Cardiac fibroblast (primary cell): ENCODE measurements around the gene ACVR2B.

ENCODE experiments used
- DNase-seq, 2 donors: peaks; one replicate each; pipeline versions ENCODE4 v3.0.0 to v3.0.0-alpha.2; 2010; ENCODE audit warnings: low read depth in 2 of 2
- H3K4me3 ChIP-seq, 2 donors: replicated peaks in 1 of 2; 1 replicate in 1 of 2; 2 replicates in 1 of 2; pipeline ENCODE4 v1.5.1; 2011; ENCODE audit warnings: low read depth in 2 of 2, low read length in 2 of 2, mild to moderate bottlenecking in 2 of 2, moderate library complexity in 1 of 2
- TF ChIP-seq, protein P1 (sequence below): IDR thresholded peaks from one replicate; pipeline ENCODE4 v1.5.1; 2011; ENCODE audit warnings: low read depth, mild to moderate bottlenecking, low read length, inconsistent platforms

Gene ACVR2B

GRCh38 chr3:38519651-38520050 is 66.0 kb downstream of the ACVR2B start:
- DNase-seq = no peak
- TF ChIP-seq, protein P1, sequence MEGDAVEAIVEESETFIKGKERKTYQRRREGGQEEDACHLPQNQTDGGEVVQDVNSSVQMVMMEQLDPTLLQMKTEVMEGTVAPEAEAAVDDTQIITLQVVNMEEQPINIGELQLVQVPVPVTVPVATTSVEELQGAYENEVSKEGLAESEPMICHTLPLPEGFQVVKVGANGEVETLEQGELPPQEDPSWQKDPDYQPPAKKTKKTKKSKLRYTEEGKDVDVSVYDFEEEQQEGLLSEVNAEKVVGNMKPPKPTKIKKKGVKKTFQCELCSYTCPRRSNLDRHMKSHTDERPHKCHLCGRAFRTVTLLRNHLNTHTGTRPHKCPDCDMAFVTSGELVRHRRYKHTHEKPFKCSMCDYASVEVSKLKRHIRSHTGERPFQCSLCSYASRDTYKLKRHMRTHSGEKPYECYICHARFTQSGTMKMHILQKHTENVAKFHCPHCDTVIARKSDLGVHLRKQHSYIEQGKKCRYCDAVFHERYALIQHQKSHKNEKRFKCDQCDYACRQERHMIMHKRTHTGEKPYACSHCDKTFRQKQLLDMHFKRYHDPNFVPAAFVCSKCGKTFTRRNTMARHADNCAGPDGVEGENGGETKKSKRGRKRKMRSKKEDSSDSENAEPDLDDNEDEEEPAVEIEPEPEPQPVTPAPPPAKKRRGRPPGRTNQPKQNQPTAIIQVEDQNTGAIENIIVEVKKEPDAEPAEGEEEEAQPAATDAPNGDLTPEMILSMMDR = no peak
- H3K4me3 ChIP-seq = no peak overlapping the region

- TF ChIP-seq, protein P1 = peak; percentile 82
- DNase-seq = peak; percentile 82 to 83
- H3K4me3 ChIP-seq = no peak overlapping the region
Measured at GRCh38 chr3:38521391-38521987, 67.8 kb downstream of the ACVR2B start.

- TF ChIP-seq, protein P1 = no peak
- H3K4me3 ChIP-seq = no peak overlapping the region
- no peak for DNase-seq
Measured at GRCh38 chr3:38522002-38522401, 68.3 kb downstream of the ACVR2B start.

DNA sequence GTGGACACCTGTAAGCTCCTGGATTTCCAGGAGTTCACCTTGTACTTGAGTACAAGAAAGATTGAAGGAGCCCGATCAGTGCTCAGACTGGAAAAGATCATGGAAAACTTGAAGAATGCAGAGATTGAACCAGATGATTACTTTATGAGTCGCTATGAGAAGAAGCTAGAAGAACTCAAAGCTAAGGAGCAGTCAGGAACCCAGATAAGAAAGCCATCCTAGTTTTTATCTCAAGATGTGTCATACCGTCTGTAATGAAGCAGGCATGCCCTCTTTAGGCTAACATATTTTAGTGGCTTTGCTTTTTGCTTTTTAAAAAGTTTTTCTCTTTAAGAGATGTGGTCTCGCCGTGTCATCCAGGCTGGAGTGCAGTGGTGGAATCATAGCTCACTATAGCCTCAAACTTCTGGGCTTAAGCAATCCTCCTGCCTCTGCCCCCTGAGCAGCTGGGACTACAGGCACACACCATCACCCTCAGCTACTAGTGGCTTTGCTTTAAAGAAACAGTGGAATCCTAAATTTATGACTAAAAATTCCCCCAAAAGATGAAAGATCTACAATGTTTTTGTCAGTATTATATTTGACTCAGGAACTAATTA is 70.5 kb downstream of the ACVR2B start:
- DNase-seq = no peak
- no peak overlapping the region for H3K4me3 ChIP-seq
- TF ChIP-seq, protein P1 = no peak

DNA sequence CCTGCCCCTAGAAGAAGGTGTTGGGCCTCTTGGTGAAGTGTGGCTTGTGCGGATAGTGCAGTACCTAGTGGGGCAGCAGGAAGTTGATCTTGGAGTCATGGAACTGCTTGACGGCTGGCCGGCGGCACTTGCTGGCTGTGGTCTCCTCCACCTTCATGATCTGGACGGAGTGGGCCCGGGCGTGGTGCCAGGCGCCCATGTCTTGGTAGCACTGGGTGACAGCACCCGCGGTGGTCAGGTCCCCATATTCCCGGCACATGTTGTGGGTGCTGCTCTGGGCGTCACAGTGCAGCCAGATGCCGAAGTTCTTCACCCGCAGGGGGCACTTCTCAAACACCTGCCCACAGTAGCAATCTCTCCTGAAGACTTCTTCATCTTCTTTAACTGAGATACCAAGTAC is 73.1 kb downstream of the ACVR2B start:
- no peak for DNase-seq
- H3K4me3 ChIP-seq = no peak overlapping the region
- TF ChIP-seq, protein P1 = no peak

DNA sequence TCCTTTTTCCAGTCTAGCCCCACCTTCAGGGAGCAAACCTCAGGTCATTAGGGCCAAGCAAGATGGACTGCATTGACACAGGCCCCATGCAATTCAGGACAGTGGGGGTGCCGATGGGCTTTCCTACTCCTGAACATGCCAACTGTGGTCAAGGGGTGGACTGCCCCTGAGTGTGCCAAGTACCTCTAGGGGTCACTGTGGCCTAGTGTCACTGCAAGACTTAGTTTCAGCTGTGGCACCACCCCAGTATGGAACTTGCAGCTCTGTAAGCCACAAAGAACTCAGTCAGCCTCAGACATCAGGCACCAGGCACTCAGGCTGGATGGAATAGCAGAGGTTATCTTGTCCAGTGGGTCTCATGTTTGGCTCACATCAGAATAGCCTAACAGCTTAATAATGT is 74.8 kb downstream of the ACVR2B start:
- H3K4me3 ChIP-seq = no peak overlapping the region
- DNase-seq = no peak
- TF ChIP-seq, protein P1 = no peak

- no peak for DNase-seq
- no peak overlapping the region for H3K4me3 ChIP-seq
- TF ChIP-seq, protein P1 = no peak
Measured at GRCh38 chr3:38532529-38532928, 78.8 kb downstream of the ACVR2B start.
